Jurkat, Clone E6-1 (cell line): ENCODE results near the gene ACR.

Source experiments
- DNase-seq: peaks from one replicate; pipeline ENCODE4 v3.0.0-alpha.2; 2011; ENCODE audit warnings: low read depth, low spot score
- H3K4me3 ChIP-seq: 2 replicates; pipeline ENCODE4 v1.5.1; 2011; ENCODE audit warnings: mild to moderate bottlenecking, low read length, control low read depth, moderate library complexity

The ACR gene

DNA sequence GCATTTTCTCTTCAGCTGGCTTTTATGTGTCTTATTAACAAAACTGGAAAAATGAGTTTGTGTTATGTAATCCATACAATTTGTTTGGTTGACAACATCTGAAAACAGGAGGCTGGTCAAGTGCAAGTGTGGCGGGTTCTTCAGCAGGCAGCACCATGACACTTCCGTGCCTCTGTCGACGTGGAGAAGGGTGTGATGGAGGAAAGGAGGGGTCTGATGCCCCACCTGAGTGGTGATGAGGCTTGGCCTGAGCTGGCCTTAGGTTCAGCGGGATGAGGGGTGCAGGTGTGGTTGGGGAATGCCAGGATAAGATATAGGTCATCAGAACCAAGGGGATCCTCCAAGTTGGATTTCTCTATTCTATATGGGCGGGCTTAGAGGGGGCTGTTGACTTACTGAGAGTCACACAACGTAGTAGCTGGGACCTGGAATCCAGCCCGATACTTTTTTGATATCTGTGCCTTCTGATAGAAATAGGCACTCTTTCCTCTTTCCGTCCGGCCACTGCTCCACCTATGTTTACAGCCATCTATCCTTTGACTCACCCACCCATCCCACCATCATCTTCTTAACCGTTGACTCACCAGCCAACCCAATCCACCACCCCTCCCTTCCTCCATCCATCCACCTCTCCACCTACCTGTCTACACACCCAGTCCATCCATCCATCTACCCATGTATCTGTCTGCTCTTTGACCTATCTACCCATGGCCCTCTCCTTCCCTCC, 36.4 kb upstream of the ACR start:
- DNase-seq: no peak
- H3K4me3 ChIP-seq: no peak overlapping the region

DNA sequence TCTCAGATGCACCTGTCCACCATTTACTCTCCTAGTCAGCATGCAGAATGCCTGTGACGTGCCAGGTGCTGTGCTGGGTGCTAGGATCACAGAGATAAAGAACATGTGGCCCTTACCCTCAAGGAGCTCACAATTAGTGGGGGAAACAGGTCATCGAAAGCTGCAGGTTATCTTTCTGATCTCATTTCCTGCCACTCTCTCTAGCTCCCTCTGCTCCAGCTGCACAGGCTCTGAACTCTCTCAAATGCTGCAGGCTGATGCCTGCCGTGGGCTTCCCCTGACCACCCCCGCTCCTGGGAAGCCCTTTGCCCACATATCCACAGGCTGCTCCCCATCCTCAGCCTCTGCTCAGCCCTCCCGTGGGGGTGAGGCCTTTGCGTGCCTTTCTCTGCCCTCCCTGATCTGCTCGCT, 35.7 kb upstream of the ACR start:
- DNase-seq: peak; percentile 73
- peak overlapping the region; percentile 11; the same call in 1 of the 2 replicates for H3K4me3 ChIP-seq

DNA sequence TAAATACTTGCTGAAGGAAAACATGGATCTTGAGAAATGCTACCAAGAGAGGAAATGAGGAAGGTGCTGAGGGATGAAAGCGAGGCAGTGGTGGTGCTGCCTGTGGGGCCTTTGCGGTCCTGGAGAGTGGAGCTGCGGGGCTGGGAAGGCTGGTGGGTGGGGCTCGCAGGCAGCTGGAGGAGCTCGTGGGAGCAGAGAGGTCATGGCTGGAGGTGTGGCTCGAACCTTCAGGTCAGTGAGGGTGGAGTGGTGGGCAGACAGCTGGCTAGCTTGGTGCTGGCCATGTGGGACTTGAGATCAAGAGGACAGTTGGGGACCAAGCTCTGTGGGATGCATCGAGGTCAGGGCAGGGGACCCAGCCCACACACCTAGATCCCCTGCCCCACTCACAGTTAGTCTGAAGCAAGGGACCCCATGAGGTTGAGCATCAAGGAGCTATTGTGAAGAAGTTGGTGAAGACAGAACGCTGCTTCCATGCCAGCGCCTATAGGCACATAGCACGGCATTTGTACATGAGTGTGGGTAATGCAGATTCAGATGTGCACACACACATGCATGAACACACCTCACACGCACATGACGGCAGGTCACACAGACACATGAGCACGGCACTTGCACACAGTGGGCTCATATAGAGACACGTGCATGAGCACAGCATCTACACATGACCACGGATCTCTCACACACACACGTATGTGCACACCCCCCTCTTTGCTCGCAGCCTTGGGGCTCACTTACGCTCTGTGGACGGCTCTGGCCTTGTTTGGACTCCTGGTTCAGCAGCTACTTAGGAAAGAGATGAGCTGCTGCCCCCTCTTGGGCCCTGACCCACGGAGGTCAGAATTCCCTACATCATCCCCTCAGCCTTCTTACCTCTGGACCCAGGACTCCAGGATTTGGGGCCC, 34.9 kb upstream of the ACR start:
- no peak for DNase-seq
- H3K4me3 ChIP-seq: no peak overlapping the region

DNA sequence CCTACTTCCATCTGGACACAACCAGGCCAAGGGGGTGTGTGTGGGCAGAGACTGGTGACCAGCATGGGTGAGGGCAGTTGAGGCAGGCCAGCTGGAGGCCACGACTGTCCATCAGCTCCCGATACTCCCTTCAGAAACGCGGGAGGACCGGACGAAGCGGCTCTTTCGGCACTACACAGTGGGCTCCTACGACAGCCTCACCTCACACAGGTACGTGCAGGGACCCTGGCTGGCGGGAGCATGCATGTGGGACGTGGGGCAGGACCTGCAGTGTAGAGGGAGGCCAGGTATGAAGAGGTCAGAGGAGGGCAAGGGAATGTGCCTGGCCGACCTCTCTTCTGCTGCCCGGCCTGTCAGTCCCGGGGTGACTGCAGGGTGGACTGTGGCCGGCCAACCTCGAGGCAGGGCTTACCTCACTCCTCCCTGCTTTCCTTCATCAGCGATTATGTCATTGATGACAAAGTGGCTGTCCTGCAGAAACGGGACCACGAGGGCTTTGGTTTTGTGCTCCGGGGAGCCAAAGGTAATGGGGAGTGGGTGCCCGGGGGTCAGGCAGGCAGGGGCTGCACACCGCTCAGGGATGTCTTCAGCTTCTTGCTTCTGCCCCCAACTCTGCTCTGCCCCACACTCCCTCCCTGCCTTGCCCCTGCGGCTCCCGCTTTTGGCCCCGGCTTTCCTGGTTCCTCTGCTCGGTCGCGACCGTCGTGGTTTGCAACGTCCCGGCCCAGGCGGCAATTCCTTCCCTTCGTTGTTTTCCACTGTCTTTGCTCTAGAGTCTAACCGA, 34.1 kb upstream of the ACR start:
- H3K4me3 ChIP-seq: no peak overlapping the region

DNA sequence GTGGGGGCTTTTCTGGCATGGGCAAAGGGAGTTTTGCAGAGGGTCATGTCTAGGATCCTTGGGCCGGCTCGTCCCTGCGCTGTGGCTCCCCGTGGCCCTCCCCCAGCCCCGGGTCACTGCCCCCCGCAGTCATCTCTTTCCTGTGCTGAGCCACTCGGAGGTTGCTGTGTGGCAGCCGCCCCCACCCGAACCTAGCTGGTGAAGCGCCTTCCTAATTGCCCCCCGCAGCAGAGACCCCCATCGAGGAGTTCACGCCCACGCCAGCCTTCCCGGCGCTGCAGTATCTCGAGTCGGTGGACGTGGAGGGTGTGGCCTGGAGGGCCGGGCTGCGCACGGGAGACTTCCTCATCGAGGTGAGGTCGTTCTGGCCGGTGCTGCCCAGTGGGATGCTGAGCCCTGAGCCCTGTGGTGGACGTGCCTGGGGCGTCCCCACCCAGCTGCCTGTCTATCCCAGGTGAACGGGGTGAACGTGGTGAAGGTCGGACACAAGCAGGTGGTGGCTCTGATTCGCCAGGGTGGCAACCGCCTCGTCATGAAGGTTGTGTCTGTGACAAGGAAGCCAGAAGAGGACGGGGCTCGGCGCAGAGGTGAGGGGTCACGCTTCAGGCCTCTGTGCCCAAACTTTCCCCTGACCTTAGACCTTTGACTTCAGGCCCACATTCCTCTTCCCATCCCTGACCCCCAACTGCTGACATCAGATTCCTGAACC, 33.3 kb upstream of the ACR start:
- peak overlapping the region; percentile 64 for H3K4me3 ChIP-seq
- DNase-seq: no peak

More for the DNA sequence above, 34.1 kb upstream of the ACR start:
- no peak for DNase-seq

DNA sequence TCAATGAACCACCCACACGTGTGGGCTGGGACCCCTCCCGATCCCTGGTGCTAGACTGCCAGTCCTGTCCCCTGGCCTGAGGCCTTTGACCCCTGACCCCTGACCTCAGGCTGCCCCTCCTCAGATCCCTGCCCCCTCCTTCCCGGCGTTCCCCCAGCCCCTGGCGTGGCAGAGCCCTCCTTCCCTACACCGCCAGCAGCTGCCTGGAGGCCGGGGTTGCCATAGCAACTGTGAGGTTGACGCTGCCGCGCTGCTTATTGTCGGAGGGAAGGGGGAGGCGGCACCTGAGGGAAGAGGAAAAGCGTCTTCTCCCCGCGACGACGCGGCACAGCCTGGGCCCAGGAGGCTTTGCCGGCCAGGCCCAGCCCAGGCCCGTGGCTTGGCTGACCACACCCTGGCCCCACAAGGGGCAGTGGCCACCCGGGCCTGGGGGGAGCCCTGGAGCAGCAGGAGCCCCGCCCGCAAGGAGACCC, 32.7 kb upstream of the ACR start:
- peak; percentile 88 for DNase-seq
- peak overlapping the region; percentile 64 for H3K4me3 ChIP-seq

DNA sequence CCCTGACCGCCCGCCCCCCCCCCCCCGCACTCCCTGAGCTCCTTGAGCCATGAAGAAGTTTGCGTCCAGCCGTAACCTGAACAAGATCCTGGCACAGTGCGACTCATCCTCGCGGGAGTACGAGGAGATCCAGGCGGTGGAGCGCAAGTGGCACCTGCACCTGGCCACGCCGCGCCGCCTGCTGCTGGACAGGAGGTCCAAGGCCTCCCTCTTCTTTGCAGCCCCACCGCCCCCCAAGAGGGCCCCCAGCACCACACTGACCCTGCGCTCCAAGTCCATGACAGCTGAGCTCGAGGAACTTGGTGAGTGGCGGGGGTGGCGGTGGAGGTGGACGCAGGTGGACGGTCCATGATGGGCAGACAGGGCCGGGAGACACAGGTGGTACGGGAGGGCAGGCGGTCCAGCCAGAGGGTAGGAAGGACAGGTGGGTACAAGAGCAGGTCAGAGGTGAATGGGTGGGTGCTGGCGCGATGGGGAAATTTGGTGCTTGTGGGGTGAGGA, 32.1 kb upstream of the ACR start:
- H3K4me3 ChIP-seq: peak overlapping the region; percentile 64
- DNase-seq: no peak

DNA sequence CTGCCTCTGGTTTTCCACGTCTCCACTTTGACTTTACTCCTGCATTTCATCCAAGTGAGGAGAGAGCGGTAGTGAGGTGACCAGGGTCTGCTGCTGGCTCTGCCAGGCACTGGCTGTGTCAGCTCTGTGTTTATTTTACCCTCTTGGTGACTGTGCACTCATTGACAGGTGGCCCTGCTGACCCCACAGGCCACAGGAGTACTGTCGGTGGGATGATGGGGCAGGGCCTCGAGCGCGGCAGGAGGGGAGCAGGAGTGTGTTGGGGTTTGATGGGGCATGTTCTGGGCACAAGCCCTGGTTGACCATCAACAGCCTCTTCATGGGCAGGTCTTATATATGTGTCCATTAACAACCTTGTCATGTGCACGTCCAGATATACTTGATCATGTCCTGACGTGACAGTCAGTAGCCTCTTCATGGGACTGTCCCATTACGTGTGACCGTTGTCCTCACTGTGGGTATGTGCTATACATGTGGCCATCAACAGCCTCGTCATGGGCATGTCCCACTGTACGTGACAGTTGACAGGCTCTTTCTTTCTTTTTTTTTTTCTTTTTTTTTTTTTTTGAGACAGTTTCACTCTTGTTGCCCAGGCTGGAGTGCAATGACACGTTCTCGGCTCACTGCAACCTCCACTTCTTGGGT, 31.4 kb upstream of the ACR start:
- no peak for DNase-seq
- H3K4me3 ChIP-seq: peak overlapping the region; percentile 64

DNA sequence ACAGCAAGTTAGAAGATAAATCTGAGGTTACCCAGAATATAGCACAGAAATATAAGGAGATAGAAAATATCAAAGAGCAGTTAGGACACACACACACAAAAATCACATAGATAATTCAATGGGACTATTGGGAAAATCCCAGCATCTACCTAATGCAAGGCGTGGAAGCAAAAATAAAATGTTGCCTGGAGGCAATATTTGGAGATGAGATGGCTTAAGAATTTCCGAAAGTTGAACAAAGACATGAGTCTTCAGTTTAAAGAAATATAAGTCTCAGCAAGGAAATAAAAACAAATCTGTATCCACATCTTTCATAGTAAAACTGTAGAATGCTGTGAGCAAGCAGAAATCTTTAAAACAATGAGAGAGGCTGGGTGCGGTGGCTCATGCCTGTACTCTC, 29.5 kb upstream of the ACR start:
- no peak for DNase-seq
- no peak overlapping the region for H3K4me3 ChIP-seq

DNA sequence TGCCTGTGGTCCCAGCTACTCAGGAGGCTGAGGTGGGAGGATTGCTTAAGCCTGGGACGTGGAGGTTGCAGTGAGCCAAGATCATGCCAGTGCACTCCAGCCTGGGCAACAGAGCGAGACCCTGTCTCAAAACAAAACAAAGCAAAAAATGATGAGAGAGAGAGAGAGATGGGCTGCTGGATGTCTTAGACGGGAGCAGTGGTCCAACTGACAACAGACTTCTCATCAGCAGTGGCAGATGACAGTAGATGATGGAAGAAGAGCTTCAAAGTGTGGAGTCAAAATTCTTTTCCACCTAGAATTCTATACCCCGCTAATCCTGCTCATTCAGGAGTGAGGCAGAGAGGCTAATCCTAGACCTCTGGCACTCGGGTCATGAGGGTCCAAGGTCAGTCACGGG, 29.0 kb upstream of the ACR start:
- H3K4me3 ChIP-seq: no peak overlapping the region
- DNase-seq: no peak

DNA sequence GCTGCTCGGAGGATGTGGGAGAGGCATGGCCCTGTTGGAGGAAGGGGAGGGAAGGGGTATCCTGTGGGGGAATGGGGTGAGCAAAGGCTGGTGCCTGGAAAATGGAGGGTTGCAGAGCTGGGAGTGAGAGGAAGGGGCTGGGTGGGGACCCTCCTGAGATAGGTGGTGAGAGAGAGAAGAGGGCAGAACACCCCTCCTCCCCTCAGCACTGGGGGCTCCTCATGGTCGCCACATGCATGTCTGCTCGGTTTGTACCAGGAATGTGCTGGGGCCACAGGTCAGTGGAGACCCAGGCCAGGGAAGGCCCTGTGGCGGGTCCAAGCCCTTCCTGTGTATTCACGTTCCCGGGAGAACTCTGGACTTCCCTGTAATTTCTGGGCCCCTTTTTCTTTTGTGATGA, 27.8 kb upstream of the ACR start:
- no peak overlapping the region for H3K4me3 ChIP-seq
- DNase-seq: no peak

DNA sequence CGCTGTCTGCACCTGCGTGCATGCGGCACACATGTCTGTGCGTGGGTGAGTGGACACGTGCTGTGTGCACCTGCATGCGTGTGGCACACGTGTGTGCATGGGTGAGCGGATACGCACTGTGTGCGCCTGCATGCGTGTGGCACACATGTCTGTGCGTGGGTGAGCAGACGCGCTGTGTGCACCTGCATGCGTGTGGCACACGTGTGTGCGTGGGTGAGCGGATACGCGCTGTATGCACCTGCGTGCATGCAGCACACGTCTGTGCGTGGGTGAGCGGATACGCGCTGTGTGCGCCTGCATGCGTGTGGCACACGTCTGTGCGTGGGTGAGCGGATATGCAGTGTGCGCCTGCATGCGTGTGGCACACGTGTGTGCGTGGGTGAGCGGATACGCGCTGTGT, 27.1 kb upstream of the ACR start:
- H3K4me3 ChIP-seq: no peak overlapping the region
- no peak for DNase-seq

DNA sequence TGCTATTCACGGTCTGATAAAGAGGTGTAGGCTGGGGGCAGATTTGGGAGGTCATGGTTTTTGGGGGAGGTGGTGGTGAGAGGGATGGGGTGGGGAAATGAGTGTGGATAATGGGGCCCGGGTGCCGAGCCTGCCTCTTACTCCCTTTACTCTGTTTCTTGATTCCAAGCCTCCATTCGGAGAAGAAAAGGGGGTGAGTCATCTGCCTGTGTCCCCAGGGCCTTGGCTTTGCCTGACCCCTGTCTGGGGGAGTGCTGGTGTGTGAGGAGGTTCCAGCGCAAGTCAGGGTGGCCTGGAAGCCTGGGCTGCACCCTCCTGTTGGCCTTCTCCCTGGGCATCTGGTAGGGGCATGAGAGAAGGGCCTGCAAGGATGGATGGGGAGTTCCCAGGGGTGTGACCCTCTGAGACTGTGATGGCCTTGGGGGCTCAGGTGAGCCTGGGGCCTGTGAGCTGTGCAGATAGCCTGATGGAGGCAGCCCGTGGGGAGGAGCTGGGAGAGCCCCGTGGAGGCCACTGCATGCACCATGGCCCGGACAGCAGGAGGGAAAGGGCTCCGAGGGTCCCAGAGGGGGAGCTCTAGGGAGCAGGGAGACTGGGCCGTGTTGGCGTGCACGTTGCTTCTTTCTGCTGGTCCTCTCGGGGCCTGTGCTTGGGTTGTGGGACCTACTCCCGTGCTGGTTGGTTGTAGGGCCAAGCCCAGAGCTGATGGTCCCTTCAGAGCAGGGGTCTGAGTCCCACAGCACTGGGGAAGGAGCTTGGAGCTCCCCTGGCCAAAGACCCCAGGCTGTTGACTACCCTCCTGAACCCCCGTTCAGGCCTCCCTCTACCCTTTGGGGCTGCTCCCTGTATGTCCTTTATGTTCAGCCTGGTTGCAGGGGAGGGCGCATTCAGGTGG, 26.3 kb upstream of the ACR start:
- no peak overlapping the region for H3K4me3 ChIP-seq
- no peak for DNase-seq

DNA sequence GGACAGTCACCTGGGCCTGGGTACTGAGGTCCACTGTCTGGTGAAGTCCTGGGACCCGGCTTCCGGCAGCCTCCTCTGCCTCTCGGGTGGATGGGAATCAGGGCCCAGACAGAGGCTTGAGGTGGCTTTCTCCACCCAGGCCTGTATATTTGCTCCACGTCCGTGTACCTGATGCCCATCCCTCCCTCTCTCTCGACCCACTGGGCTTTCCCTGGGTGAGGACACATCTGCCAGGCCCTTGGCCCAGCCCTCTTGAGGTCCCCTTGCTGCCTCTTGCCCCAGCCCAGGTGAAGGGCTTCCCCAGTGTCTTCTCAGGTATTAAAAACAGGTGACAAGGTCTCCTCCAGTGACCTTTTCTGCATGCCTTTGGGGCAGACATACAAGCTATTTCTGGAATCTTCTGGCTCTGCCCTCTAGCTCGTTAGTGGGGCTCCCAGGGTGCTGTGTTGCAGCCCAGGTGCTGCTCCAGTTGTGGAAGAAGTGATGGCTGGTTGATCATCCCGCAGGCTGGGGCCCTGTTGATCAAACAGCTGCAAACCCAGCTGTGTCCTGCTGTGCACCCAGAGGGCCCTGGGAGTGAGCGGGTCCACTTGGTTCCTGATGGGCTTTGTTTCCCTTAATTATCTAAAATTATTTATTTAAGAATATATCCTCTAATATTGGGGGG, 25.5 kb upstream of the ACR start:
- DNase-seq: no peak
- H3K4me3 ChIP-seq: no peak overlapping the region

DNA sequence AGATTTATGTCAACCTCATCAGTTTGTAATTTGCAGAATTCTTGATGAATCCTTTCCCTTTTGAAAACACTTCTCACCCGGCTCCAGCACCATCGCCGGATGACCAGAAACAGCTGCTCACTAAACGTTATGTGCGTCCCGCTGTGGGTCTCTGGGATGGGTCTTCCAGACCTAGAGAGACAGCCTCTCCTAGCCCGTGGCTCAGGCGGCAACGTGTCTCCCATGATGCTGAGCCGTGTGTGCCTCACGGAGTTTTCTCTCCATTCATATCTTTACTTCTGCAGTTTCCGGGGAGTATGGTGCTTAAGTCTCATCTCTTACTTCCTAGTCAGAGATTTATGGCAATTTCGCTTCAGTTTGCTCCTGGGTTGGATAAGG, 25.0 kb upstream of the ACR start:
- no peak overlapping the region for H3K4me3 ChIP-seq
- no peak for DNase-seq

DNA sequence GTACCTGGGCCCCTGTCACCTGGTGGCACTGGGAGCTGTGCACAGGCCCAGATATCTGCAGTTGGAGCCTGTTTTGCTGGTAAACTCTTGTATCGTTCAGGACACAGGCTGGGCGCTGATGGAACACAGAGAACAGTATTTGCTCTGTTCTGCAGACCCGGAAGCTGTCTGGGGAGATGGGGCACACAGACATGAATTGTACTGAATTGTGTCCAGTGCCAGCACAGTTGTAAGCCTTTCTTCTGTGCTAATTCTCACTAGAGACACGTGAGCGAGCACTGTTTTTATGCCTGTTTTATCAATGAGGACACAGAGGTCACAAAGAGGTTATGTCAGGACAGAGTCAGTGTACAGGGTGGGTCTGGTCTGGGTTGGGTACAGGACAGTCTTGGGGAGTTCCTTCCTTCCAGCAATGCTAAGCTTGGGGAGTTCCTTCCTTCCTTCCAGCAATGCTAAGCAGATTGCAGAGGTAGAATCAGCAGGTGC, 24.4 kb upstream of the ACR start:
- no peak for DNase-seq
- no peak overlapping the region for H3K4me3 ChIP-seq

DNA sequence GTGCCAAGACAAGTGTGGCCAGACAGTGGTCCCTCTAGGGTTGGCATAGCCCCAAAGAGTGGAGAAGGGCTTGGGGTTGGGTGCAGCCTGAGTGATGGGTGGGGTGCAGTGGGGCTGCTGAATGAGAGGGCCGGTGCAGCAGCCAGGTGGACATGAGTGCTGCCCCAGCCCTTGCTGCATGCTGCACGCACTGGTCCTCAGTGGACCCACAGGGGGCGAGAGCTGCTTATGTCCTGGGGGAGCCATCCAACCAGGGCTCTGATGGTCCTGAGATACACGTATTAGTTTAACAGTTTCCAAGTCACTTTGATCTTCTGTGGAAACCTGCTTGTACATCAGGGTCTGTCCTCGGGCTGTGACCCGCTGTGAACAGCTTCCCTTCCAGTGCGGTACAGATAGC, 23.9 kb upstream of the ACR start:
- H3K4me3 ChIP-seq: no peak overlapping the region
- DNase-seq: no peak
